Measurements from ENCODE around the gene TMEM30B. TPM values are rescaled to one million over a fixed set of nuclear protein-coding genes. Genes with fewer than 3 reads are reported as not detected.
"Not testable (repeated sequence)": the region's sequence is repeated elsewhere in the genome, so short reads cannot be mapped to it uniquely, and the experiment has no call there.

Gene TMEM30B
- total RNA-seq, 2 donors from 2014 or later: 57.1 to 98.5 TPM

GRCh38 chr14:61250063-61250462 is 31.1 kb downstream of the TMEM30B start:
- Histone ChIP-seq H3K36me3 (no peaks in the 10 kb centered on the region), H3K4me3 (no peak overlapping the region), H3K27ac (no peak overlapping the region), H3K27me3 (replicated peaks; ENCODE audit: insufficient read depth) (no peaks in the 10 kb centered on the region), H3K9me3 (no peaks in the 10 kb centered on the region), H3K4me1 (replicated peaks) (no peaks in the 10 kb centered on the region)
- no peak for DNase-seq (ENCODE audit: low spot score)
- intact Hi-C loops (cut with DNase I): loop anchor here (10.0 kb wide), 3 partner anchors 225 to 895 kb away; partner anchors contain the start of gene SIX4
- TF ChIP-seq POLR2AphosphoS5 (IDR thresholded peaks at IDR 0.05) (no peak), POLR2A (IDR thresholded peaks at IDR 0.05) (no peak), CTCF (IDR thresholded peaks at IDR 0.05) (no peak)
- 91% methylated on average over 9 of the region's 9 CpGs for WGBS

GRCh38 chr14:61247935-61248334 is 33.2 kb downstream of the TMEM30B start:
- Histone ChIP-seq H3K9me3 (no peaks in the 10 kb centered on the region), H3K4me1 (replicated peaks) (no peaks in the 10 kb centered on the region), H3K27ac (no peak overlapping the region), H3K27me3 (replicated peaks; ENCODE audit: insufficient read depth) (no peaks in the 10 kb centered on the region), H3K4me3 (no peak overlapping the region), H3K36me3 (no peaks in the 10 kb centered on the region)
- intact Hi-C loops (cut with DNase I): no loop called here
- 68% methylated on average over 1 of the region's 1 CpG for WGBS
- TF ChIP-seq CTCF (IDR thresholded peaks at IDR 0.05): no peak
- no peak for TF ChIP-seq POLR2A (IDR thresholded peaks at IDR 0.05)
- no peak for TF ChIP-seq POLR2AphosphoS5 (IDR thresholded peaks at IDR 0.05)
- DNase-seq (ENCODE audit: low spot score): no peak

GRCh38 chr14:61246721-61247120 is 34.4 kb downstream of the TMEM30B start:
- no peak for DNase-seq (ENCODE audit: low spot score)
- Histone ChIP-seq H3K27ac (no peak overlapping the region), H3K36me3 (no peaks in the 10 kb centered on the region), H3K4me1 (replicated peaks) (no peaks in the 10 kb centered on the region), H3K9me3 (no peaks in the 10 kb centered on the region), H3K27me3 (replicated peaks; ENCODE audit: insufficient read depth) (no peaks in the 10 kb centered on the region), H3K4me3 (no peak overlapping the region)
- intact Hi-C loops (cut with DNase I): no loop called here
- TF ChIP-seq CTCF (IDR thresholded peaks at IDR 0.05): no peak
- no peak for TF ChIP-seq POLR2A (IDR thresholded peaks at IDR 0.05)
- no peak for TF ChIP-seq POLR2AphosphoS5 (IDR thresholded peaks at IDR 0.05)
- 93% methylated on average over 4 of the region's 4 CpGs for WGBS

- intact Hi-C loops (cut with DNase I): no loop called here
- 68% methylated on average over 9 of the region's 9 CpGs for WGBS
- H3K4me1 ChIP-seq (replicated peaks): no peaks in the 10 kb centered on the region
- H3K9me3 ChIP-seq: no peaks in the 10 kb centered on the region
- no peak overlapping the region for H3K27ac ChIP-seq
- H3K36me3 ChIP-seq: no peaks in the 10 kb centered on the region
- TF ChIP-seq POLR2AphosphoS5 (IDR thresholded peaks at IDR 0.05): no peak
- no peak for TF ChIP-seq POLR2A (IDR thresholded peaks at IDR 0.05)
- TF ChIP-seq CTCF (IDR thresholded peaks at IDR 0.05): no peak
- DNase-seq (ENCODE audit: low spot score): no peak
- no peaks in the 10 kb centered on the region for H3K27me3 ChIP-seq (replicated peaks; ENCODE audit: insufficient read depth)
- H3K4me3 ChIP-seq: no peak overlapping the region
These were observed 37.1 kb downstream of the TMEM30B start for GRCh38 chr14:61244009-61244408.

- H3K4me1 ChIP-seq (replicated peaks): no peaks in the 10 kb centered on the region
- WGBS: 79% methylated on average over 8 of the region's 8 CpGs
- no peak overlapping the region for H3K27ac ChIP-seq
- intact Hi-C loops (cut with DNase I): no loop called here
- DNase-seq (ENCODE audit: low spot score): no peak
- H3K4me3 ChIP-seq: no peak overlapping the region
- TF ChIP-seq POLR2AphosphoS5 (IDR thresholded peaks at IDR 0.05): no peak
- no peak for TF ChIP-seq POLR2A (IDR thresholded peaks at IDR 0.05)
- TF ChIP-seq CTCF (IDR thresholded peaks at IDR 0.05): no peak
- H3K9me3 ChIP-seq: no peaks in the 10 kb centered on the region
- no peaks in the 10 kb centered on the region for H3K27me3 ChIP-seq (replicated peaks; ENCODE audit: insufficient read depth)
- H3K36me3 ChIP-seq: no peaks in the 10 kb centered on the region
These were observed 40.9 kb downstream of the TMEM30B start for GRCh38 chr14:61240206-61240605.

- H3K4me3 ChIP-seq; H3K27ac ChIP-seq; intact Hi-C loops (cut with DNase I); DNase-seq (ENCODE audit: low spot score); H3K9me3 ChIP-seq; H3K27me3 ChIP-seq (replicated peaks; ENCODE audit: insufficient read depth); H3K36me3 ChIP-seq; H3K4me1 ChIP-seq (replicated peaks): not testable (repeated sequence)
- WGBS: 82% methylated on average over 10 of the region's 10 CpGs
These were observed 41.9 kb downstream of the TMEM30B start for GRCh38 chr14:61239285-61239684.

Data from prostate gland (tissue), 2 donors.